OCI-LY7 (cell line): ENCODE data around the gene SLC31A2. TPM values are rescaled to one million over a fixed set of nuclear protein-coding genes. Genes with fewer than 3 reads are reported as not detected.

ENCODE experiments used
- BruUV-seq: library from RNA; stranded (reverse); fragments of 400-500 nt; replicated peaks from 2 replicates; lab custom pipeline; 2021; lab: Mats Ljungman, UMichigan
- CTCF ChIA-PET: fragments of 300-600 bp; sonication (Branson Sonifier 250); formaldehyde crosslinking; loops from one replicate; lab custom pipeline; 2022; ENCODE audit warnings: antibody characterized with exemption; ENCODE audit not compliant: unreplicated experiment; lab: Charles Lee
- POLR2A ChIA-PET: fragments of 300-600 bp; sonication (Branson Sonifier 250); formaldehyde crosslinking; loops from one replicate; lab custom pipeline; 2022; ENCODE audit warnings: antibody characterized with exemption; lab: Charles Lee
- DNase-seq: peaks from one replicate; pipeline ENCODE4 v3.0.0-alpha.2; 2015; ENCODE audit warnings: low spot score
- H2AFZ ChIP-seq: fragments of 200-600 bp; sonication (generic), shearing (Covaris generic); 2 replicates; pipeline ENCODE4 v1.6.1; 2014; ENCODE audit warnings: mild to moderate bottlenecking, antibody characterized with exemption, low read length, moderate library complexity
- H3K27ac ChIP-seq: fragments of 200-600 bp; sonication (generic); 2 replicates; pipeline ENCODE4 v1.5.1; 2014; ENCODE audit warnings: mixed run types, low read depth, mild to moderate bottlenecking, moderate library complexity, low read length, inconsistent platforms; ENCODE audit not compliant: poor library complexity, severe bottlenecking
- H3K36me3 ChIP-seq: fragments of 200-600 bp; sonication (generic); 2 replicates; pipeline ENCODE4 v1.6.1; 2014; ENCODE audit warnings: mild to moderate bottlenecking, antibody characterized with exemption, low read length, moderate library complexity, mixed read lengths; ENCODE audit not compliant: insufficient read depth
- H3K4me1 ChIP-seq: fragments of 200-600 bp; sonication (generic); 2 replicates; pipeline ENCODE4 v1.5.1; 2014; ENCODE audit warnings: mild to moderate bottlenecking, low read length; ENCODE audit not compliant: insufficient read depth, poor library complexity, severe bottlenecking
- H3K4me2 ChIP-seq: fragments of 200-600 bp; sonication (generic); 2 replicates; pipeline ENCODE4 v1.6.1; 2014; ENCODE audit warnings: mild to moderate bottlenecking, low read length
- H3K4me3 ChIP-seq: fragments of 200-600 bp; sonication (generic); 2 replicates; pipeline ENCODE4 v1.5.1; 2014; ENCODE audit warnings: mild to moderate bottlenecking, low read depth, low read length; ENCODE audit not compliant: poor library complexity, severe bottlenecking
- H3K79me2 ChIP-seq: fragments of 200-600 bp; sonication (generic); 2 replicates; pipeline ENCODE4 v1.6.1; 2016; ENCODE audit warnings: low read depth, mild to moderate bottlenecking, low read length, moderate library complexity, mixed read lengths; ENCODE audit not compliant: insufficient read depth
- H3K9me2 ChIP-seq: fragments of 200-600 bp; sonication (generic); 2 replicates; pipeline ENCODE4 v1.6.1; 2016; ENCODE audit warnings: mild to moderate bottlenecking, low read length, mixed read lengths; ENCODE audit not compliant: insufficient read depth
- H3K9me3 ChIP-seq: fragments of 200-600 bp; sonication (generic); 2 replicates; pipeline ENCODE4 v1.6.1; 2014; ENCODE audit warnings: mild to moderate bottlenecking, mixed run types, low read length, mixed read lengths
- H4K20me1 ChIP-seq: fragments of 200-600 bp; sonication (generic); 2 replicates; pipeline ENCODE4 v1.6.1; 2014; ENCODE audit warnings: mild to moderate bottlenecking, antibody characterized with exemption, low read length, moderate library complexity, mixed read lengths; ENCODE audit not compliant: insufficient read depth
- CTCF ChIP-seq: fragments of 200-600 bp; sonication (generic); conservative IDR thresholded peaks from 2 replicates; pipeline ENCODE4 v1.5.1; 2014; ENCODE audit warnings: mild to moderate bottlenecking, antibody characterized with exemption, low read length, moderate library complexity, mixed read lengths
- EZH2phosphoT487 ChIP-seq: fragments of 200-600 bp; sonication (generic); IDR thresholded peaks from 2 replicates; pipeline ENCODE4 v1.6.1; 2018; ENCODE audit warnings: low read depth, borderline replicate concordance, mild to moderate bottlenecking, mixed run types, antibody characterized with exemption, low read length, moderate library complexity, mixed read lengths
- intact Hi-C: fragments of 100-400 bp; cut with micrococcal nuclease; formaldehyde crosslinking; loops from one replicate; pipeline ENCODE4 v1.10.0; 2022; ENCODE audit not compliant: unreplicated experiment
- total RNA-seq, 2 experiments: library from RNA; depleted of rRNA in 1 of 2; stranded (reverse); fragments of >200 nt in 1 of 2; shearing (Covaris generic) in 1 of 2; gene quantifications; 2 replicates each; pipeline ENCODE4 v1.2.3, GENCODE V29; 2014 to 2022

SLC31A2 gene
- total RNA-seq, 2 experiments from 2014 or later = 1.3 to 2.7 TPM

DNA sequence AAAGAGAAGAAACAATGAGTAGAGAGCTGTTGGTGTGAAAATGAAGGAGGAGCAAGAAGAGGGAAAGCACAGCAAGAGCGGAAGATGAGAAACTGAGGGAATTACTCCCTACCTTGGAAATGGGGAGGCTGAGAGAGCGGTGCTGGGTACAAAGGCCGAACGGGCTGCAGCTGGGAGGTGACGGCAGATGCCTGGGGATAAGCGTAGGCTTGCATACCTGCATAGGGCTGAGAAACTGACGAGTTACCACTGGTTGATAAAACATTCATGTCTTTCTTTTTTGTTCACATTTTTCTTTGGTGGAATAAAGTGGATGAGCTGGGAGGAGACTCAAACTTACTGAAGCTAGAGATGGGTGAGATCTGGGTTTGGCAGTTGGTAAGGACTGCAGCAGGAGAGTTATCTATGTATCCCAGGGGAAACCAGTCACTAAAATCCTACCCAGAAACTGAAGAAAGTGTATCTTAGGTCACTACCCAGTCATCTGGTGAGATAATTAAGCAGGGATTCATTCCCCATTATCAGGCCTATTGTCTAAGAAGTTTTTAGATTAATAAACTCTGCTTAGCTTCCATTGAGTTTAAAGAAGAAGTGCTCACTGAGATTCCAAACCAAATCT, 35.4 kb downstream of the SLC31A2 start:
- intact Hi-C loops = no loop called here
- Histone ChIP-seq H3K4me2 (no peak overlapping the region), H3K4me1 (no peaks in the 10 kb centered on the region), H3K9me2 (no peaks in the 10 kb centered on the region), H3K4me3 (no peak overlapping the region), H3K9me3 (no peaks in the 10 kb centered on the region), H3K79me2 (no peaks in the 10 kb centered on the region), H3K36me3 (peaks cover 94% of the 10 kb centered on the region), H3K27ac (no peak overlapping the region), H2AFZ (no peak overlapping the region), H4K20me1 (no peaks in the 10 kb centered on the region; the same call in 1 of the 2 replicates)
- TF ChIP-seq EZH2phosphoT487 = no peak
- TF ChIP-seq CTCF = no peak
- BruUV-seq = no TSS peak
- CTCF ChIA-PET = no interaction called here
- POLR2A ChIA-PET = interaction anchor here (0.6 to 1.4 kb wide), 5 partner anchors 8 to 1362 kb away, joined by 3 to 5 read pairs (median 4); no protein-coding TSS in a partner anchor
- no peak for DNase-seq

DNA sequence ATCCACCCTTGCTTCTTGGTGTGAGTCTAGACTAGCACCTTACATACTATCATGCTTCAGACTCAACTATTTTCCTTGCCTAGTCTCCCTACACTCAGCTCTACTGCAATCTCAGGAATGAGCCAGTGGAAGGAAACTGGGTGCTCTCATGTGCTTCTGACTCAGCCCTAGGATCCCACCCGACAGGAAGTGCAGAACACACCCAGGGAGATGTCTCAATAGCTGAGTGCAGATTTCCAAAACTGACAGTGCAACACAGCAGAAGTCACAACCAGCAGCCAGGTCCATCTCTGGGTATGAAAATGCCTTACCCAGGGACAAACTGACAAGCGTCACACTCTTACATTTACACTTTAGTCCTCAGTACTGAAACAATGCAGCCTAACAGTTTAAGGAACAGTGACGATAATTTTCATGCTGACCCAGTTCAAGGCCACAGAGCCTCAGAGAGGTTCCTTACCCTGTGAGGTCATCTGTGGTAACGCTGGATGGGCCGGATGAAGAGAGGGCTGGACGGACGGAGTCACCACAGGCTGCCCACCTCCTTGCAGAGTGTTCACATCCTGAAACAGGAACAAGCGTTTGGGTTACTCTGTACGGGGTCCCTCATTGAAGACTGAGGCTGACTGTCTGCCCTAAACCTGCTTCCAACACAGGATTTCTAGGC, 37.3 kb downstream of the SLC31A2 start:
- H3K4me1 ChIP-seq = no peaks in the 10 kb centered on the region
- H3K36me3 ChIP-seq = peaks cover 94% of the 10 kb centered on the region
- no peak overlapping the region for H3K27ac ChIP-seq
- H3K4me3 ChIP-seq = no peak overlapping the region
- ChIA-PET CTCF (no interaction called here), POLR2A (interaction anchor here (0.6 kb wide), 1 partner anchor 26 kb away, joined by 3 read pairs; no protein-coding TSS in a partner anchor)
- H2AFZ ChIP-seq = no peak overlapping the region
- BruUV-seq = no TSS peak
- no peaks in the 10 kb centered on the region for H3K79me2 ChIP-seq
- no peak overlapping the region for H3K4me2 ChIP-seq
- no peaks in the 10 kb centered on the region; the same call in 1 of the 2 replicates for H4K20me1 ChIP-seq
- intact Hi-C loops = no loop called here
- TF ChIP-seq EZH2phosphoT487 = no peak
- no peak for TF ChIP-seq CTCF
- DNase-seq = no peak
- H3K9me3 ChIP-seq = no peaks in the 10 kb centered on the region
- no peaks in the 10 kb centered on the region for H3K9me2 ChIP-seq

DNA sequence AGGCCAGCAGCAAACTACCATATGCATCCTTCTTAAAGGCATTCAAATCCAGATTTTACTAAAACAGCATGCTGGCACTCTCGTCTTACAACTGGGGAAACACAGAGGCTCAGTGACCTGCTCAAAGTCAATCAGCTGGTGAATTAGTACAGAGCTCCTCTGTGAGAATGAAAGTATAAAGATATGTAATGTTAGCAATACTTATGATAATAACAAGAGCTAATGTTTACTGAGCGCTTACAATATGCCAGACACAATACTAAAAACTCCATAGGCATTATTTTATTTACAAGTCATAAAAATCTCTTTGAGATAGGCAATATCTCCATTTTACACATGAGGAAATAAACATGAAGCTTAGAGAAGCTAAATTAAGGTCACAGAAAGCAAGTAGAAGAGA, 41.6 kb downstream of the SLC31A2 start:
- no peak overlapping the region for H3K27ac ChIP-seq
- POLR2A ChIA-PET = interaction anchor here (1.1 kb wide), 1 partner anchor 18 kb away, joined by 3 read pairs; no protein-coding TSS in a partner anchor
- H4K20me1 ChIP-seq = no peaks in the 10 kb centered on the region; the same call in 1 of the 2 replicates
- H3K4me2 ChIP-seq = no peak overlapping the region
- H2AFZ ChIP-seq = no peak overlapping the region
- no peak for DNase-seq
- no peak overlapping the region for H3K4me3 ChIP-seq
- intact Hi-C loops = no loop called here
- H3K79me2 ChIP-seq = no peaks in the 10 kb centered on the region
- CTCF ChIA-PET = no interaction called here
- no TSS peak for BruUV-seq
- no peaks in the 10 kb centered on the region for H3K9me3 ChIP-seq
- peaks cover 88% of the 10 kb centered on the region for H3K36me3 ChIP-seq
- no peaks in the 10 kb centered on the region for H3K9me2 ChIP-seq
- TF ChIP-seq CTCF (no peak), EZH2phosphoT487 (no peak)
- H3K4me1 ChIP-seq = no peaks in the 10 kb centered on the region
